OCI-LY3 (cell line): ENCODE results near the gene EXOC1.

ENCODE experiments used
- EZH2phosphoT487 ChIP-seq: fragments of 200-600 bp; shearing (Covaris generic); IDR thresholded peaks from 2 replicates; pipeline ENCODE4 v1.6.1; 2018; ENCODE audit warnings: antibody characterized with exemption, mixed run types, low read depth
- TF ChIP-seq, protein P1 (sequence below): fragments of 200-600, 300-600 bp; sonication (generic); IDR thresholded peaks from 2 replicates; pipeline ENCODE4 v1.5.1; 2014; ENCODE audit warnings: antibody characterized with exemption, low read length, low read depth

DNA sequence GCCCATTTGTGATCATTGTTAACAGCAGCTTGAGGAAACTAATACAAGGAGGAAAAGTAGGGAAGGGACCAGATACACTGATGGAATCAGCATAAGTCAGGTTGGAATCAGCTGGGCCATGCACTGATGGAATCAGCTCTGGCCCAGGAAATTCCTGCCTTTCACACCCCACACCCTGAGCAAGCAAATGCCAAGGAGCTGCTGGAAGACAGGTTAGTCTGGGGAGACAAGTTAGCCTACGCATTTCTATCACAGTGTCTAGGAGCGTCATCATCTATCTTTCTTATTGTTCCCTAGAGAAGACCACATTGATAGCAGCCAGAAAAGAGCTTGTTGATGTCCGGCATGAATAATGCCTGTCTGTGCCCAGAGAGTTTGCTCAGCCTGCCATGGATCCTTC is 79.1 kb downstream of the EXOC1 start:
- TF ChIP-seq, protein P1, sequence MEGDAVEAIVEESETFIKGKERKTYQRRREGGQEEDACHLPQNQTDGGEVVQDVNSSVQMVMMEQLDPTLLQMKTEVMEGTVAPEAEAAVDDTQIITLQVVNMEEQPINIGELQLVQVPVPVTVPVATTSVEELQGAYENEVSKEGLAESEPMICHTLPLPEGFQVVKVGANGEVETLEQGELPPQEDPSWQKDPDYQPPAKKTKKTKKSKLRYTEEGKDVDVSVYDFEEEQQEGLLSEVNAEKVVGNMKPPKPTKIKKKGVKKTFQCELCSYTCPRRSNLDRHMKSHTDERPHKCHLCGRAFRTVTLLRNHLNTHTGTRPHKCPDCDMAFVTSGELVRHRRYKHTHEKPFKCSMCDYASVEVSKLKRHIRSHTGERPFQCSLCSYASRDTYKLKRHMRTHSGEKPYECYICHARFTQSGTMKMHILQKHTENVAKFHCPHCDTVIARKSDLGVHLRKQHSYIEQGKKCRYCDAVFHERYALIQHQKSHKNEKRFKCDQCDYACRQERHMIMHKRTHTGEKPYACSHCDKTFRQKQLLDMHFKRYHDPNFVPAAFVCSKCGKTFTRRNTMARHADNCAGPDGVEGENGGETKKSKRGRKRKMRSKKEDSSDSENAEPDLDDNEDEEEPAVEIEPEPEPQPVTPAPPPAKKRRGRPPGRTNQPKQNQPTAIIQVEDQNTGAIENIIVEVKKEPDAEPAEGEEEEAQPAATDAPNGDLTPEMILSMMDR = no peak
- no peak for TF ChIP-seq EZH2phosphoT487
